Hematopoietic multipotent progenitor cell treated with erythropoietin and hydrocortisone succinate and interleukin-3 and kit ligand, for 6 days (in vitro differentiated cells): ENCODE results near the gene TP53TG3E.
"Not testable (repeated sequence)": the region's sequence is repeated elsewhere in the genome, so short reads cannot be mapped to it uniquely, and the experiment has no call there.

Experiments
- DNase-seq: peaks from one replicate; pipeline ENCODE4 v3.0.0-alpha.2; 2015

Gene TP53TG3E, protein sequence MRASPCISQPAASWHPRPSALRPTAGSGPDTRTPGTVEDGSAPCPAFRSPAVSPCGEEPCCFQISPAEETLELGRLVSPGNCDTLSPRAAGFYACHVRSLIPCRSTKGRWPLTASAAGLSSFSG

DNA sequence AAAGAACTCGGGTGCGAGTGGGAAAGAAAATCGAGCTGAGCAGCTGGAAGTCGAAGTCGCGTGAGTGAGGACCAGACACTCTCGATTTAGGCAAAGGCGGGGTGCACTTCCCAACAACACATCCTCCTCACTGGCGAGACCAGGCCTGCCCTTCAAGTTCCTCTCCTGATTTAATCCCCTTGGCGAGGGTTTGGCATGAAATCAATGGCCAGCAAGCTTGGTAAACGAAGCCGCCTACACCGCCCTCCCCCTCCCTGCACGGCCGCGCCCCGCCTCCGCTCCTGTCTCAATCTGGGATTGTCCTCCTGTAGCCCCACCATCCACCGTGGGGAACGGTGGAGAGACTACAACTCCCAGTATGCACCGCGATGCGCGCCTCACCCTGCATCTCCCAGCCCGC, at the start of gene TP53TG3E:
TP53TG3E (plus strand) TSS at position 301 of the 400 bp plus-strand sequence; CDS start at position 369, 68 bp downstream.
- DNase-seq, result not testable (repeated sequence)

DNA sequence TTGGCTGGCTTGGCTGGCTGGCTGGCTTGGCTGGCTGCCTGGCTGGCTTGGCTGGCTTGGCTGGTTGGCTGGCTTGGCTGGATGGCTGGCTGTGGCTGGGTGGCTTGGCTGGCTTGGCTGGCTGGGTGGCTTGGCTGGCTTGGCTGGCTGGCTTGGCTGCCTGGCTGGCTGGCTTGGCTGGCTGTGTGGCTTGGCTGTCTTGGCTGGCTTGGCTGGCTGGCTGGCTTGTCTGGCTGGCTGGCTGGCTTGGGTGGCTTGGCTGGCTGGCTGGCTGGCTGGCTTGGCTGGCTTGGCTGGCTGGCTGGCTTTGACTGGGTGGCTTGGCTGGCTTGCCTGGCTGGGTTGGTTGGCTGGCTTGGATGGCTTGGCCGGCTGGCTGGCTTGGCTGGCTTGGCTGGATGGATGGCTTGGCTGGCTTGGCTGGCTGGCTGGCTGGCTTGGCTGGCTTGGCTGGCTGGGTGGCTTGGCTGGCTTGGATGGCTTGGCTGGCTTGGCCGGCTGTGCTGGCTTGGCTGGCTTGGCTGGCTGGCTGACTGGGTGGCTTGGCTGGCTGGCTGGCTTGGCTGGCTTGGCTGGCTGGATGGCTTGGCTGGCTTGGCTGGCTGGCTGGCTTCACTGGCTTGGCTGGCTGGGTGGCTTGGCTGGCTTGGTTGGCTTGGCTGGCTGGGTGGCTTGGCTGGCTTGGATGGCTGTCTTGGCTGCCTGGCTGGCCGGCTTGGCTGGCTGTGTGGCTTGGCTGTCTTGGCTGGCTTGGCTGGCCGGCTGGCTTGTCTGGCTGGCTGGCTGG, 32.3 kb downstream of the TP53TG3E start:
- not testable (repeated sequence) for DNase-seq

DNA sequence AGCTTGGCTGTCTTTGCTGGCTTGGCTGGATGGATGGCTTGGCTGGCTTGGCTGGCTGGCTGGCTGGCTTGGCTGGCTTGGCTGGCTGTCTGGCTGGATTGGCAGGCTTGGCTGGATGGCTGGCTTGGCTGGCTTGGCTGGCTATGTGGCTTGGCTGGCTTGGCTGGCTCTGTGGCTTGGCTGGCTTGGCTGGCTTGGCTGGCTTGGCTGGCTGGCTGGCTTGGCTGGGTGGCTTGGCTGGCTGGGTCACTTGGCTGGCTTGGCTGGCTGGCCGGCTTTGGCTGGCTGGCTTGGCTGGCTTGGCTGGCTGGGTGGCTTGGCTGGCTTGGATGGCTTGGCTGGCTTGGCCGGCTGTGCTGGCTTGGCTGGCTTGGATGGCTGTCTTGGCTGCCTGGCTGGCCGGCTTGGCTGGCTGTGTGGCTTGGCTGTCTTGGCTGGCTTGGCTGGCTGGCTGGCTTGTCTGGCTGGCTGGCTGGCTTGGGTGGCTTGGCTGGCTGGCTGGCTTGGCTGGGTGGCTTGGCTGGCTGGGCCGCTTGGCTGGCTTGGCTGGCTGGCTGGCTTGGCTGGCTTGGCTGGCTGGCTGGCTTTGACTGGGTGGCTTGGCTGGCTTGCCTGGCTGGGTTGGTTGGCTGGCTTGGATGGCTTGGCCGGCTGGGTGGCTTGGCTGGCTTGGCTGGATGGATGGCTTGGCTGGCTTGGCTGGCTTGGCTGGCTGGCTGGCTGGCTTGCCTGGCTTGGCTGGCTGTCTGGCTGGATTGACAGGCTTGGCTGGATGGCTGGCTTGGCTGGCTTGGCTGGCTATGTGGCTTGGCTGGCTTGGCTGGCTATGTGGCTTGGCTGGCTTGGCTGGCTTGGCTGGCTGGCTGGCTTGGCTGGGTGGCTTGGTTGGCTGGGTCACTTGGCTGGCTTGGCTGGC, 33.8 kb downstream of the TP53TG3E start:
- DNase-seq, result not testable (repeated sequence)

DNA sequence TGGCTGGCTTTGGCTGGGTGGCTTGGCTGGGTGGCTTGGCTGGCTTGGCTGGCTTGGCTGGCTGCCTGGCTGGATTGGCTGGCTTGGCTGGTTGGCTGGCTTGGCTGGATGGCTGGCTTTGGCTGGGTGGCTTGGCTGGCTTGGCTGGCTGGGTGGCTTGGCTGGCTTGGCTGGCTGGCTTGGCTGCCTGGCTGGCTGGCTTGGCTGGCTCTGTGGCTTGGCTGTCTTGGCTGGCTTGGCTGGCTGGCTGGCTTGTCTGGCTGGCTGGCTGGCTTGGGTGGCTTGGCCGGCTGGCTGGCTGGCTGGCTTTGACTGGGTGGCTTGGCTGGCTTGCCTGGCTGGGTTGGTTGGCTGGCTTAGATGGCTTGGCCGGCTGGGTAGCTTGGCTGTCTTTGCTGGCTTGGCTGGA, 34.4 kb downstream of the TP53TG3E start:
- not testable (repeated sequence) for DNase-seq

DNA sequence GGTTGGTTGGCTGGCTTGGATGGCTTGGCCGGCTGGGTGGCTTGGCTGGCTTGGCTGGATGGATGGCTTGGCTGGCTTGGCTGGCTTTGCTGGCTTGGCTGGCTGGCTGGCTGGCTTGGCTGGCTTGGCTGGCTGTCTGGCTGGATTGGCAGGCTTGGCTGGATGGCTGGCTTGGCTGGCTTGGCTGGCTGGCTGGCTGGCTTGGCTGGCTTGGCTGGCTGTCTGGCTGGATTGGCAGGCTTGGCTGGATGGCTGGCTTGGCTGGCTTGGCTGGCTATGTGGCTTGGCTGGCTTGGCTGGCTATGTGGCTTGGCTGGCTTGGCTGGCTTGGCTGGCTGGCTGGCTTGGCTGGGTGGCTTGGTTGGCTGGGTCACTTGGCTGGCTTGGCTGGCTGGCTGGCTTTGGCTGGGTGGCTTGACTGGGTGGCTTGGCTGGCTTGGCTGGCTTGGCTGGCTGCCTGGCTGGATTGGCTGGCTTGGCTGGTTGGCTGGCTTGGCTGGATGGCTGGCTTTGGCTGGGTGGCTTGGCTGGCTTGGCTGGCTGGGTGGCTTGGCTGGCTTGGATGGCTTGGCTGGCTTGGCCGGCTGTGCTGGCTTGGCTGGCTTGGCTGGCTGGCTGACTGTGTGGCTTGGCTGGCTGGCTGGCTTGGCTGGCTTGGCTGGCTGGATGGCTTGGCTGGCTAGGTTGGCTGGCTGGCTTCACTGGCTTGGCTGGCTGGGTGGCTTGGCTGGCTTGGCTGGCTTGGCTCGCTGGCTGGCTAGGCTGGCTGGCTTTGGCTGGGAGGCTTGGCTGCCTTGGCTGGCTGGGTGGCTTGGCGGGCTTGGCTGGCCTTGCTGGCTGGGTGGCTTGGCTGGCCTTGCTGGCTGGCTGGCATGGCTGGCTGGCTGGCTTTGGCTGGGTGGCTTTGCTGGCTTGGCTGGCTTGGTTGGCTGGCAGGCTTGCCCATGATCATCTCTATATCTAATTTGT, 35.3 kb downstream of the TP53TG3E start:
- not testable (repeated sequence) for DNase-seq
